Colonic mucosa (tissue), 4 donors: ENCODE measurements around the gene CAPZA2. TPM values are rescaled to one million over a fixed set of nuclear protein-coding genes. Genes with fewer than 3 reads are reported as not detected.

ENCODE experiments used
- DNase-seq: peaks from one replicate; pipeline ENCODE4 v3.0.0-alpha.2; 2020
- H3K27ac ChIP-seq: fragments of 200-600 bp; one replicate; pipeline ENCODE4 v1.8.0; 2021
- H3K27me3 ChIP-seq: fragments of 200-600 bp; one replicate; pipeline ENCODE4 v1.8.0; 2021
- H3K36me3 ChIP-seq: fragments of 200-600 bp; one replicate; pipeline ENCODE4 v1.8.0; 2021
- H3K4me1 ChIP-seq: fragments of 200-600 bp; one replicate; pipeline ENCODE4 v1.8.0; 2021; ENCODE audit warnings: mild to moderate bottlenecking
- H3K4me3 ChIP-seq: fragments of 200-600 bp; one replicate; pipeline ENCODE4 v1.8.0; 2021
- H3K9ac ChIP-seq, 2 donors: one replicate each; pipeline ENCODE4 v1.7.0; 2013; ENCODE audit warnings: control low read depth in 2 of 2, low read depth in 2 of 2, low read length in 2 of 2
- H3K9me3 ChIP-seq: fragments of 200-600 bp; one replicate; pipeline ENCODE4 v1.8.0; 2021
- intact Hi-C: fragments of 100-400 bp; cut with DNase I; formaldehyde crosslinking; loops from one replicate; pipeline ENCODE4 v1.14.1; 2022
- total RNA-seq, 2 donors: library from RNA; stranded (reverse); fragmentation: NEBNext Ultra II Directional in 1 of 2; extraction: Animal tissue kit (Norgen Biotek cat#: 25700) in 1 of 2; gene quantifications; one replicate each; pipeline ENCODE4 v1.2.1, GENCODE V29; 2021
- TF ChIP-seq, protein P1 (sequence below): fragments of 200-600 bp; IDR thresholded peaks from one replicate; pipeline ENCODE4 v1.8.0; 2022; ENCODE audit warnings: antibody characterized with exemption, mild to moderate bottlenecking
- donor health status: healthy.
- donor health status: DM: no; HTN: no; CAD: no.
- donor health status: DM: no; HTN: no; CAD: no.

The CAPZA2 gene
- total RNA-seq, 2 donors from 2014 or later: 186 to 323 TPM

DNA sequence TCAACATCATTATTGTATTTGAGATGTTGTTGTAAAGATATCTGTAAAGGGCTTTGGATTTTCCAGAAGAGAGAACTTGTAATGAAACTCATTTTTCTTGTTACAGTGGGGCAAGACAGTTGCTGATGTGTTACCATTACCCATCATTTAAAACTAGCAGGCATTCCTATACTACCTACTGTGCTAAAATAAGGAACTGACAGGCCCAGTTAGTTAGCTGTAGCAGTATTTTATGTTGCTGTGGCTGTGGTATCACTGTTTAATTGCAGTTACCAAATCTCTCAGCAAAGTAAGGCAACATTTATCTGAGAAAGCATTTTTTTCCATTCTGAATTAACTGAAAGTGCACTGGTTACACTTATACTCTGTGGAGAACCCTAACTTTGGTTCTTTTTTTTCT is 100.8 kb downstream of the CAPZA2 start:
- Histone ChIP-seq H3K27me3 (no peaks in the 10 kb centered on the region), H3K4me3 (no peak overlapping the region), H3K9me3 (no peaks in the 10 kb centered on the region), H3K36me3 (no peaks in the 10 kb centered on the region), H3K4me1 (no peaks in the 10 kb centered on the region), H3K9ac (no peak overlapping the region), H3K27ac (no peak overlapping the region)
- intact Hi-C loops: no loop called here
- TF ChIP-seq, protein P1, sequence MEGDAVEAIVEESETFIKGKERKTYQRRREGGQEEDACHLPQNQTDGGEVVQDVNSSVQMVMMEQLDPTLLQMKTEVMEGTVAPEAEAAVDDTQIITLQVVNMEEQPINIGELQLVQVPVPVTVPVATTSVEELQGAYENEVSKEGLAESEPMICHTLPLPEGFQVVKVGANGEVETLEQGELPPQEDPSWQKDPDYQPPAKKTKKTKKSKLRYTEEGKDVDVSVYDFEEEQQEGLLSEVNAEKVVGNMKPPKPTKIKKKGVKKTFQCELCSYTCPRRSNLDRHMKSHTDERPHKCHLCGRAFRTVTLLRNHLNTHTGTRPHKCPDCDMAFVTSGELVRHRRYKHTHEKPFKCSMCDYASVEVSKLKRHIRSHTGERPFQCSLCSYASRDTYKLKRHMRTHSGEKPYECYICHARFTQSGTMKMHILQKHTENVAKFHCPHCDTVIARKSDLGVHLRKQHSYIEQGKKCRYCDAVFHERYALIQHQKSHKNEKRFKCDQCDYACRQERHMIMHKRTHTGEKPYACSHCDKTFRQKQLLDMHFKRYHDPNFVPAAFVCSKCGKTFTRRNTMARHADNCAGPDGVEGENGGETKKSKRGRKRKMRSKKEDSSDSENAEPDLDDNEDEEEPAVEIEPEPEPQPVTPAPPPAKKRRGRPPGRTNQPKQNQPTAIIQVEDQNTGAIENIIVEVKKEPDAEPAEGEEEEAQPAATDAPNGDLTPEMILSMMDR: no peak
- DNase-seq: no peak

DNA sequence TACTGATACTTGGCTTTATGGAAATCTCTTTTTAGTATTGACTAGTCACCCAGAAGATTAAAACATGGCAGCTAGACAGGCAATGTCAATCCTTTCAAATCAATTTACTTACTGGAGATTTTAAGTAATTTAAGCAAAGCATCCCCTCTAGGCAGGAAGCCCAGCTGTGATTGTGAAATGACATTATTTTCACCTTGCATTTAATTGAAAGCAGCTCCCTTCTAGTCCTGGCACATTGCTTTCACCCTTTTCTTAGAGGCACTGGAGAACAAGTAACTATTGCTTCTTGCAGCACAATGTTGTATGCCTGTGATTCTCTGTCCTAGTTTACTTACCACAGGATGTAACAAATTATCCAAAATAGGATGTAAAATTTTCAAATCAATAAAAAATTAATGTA is 104.2 kb downstream of the CAPZA2 start:
- intact Hi-C loops: no loop called here
- Histone ChIP-seq H3K4me3 (no peak overlapping the region), H3K9me3 (no peaks in the 10 kb centered on the region), H3K27me3 (no peaks in the 10 kb centered on the region), H3K9ac (no peak overlapping the region), H3K4me1 (no peaks in the 10 kb centered on the region), H3K36me3 (no peaks in the 10 kb centered on the region), H3K27ac (no peak overlapping the region)
- TF ChIP-seq, protein P1: no peak
- DNase-seq: no peak

DNA sequence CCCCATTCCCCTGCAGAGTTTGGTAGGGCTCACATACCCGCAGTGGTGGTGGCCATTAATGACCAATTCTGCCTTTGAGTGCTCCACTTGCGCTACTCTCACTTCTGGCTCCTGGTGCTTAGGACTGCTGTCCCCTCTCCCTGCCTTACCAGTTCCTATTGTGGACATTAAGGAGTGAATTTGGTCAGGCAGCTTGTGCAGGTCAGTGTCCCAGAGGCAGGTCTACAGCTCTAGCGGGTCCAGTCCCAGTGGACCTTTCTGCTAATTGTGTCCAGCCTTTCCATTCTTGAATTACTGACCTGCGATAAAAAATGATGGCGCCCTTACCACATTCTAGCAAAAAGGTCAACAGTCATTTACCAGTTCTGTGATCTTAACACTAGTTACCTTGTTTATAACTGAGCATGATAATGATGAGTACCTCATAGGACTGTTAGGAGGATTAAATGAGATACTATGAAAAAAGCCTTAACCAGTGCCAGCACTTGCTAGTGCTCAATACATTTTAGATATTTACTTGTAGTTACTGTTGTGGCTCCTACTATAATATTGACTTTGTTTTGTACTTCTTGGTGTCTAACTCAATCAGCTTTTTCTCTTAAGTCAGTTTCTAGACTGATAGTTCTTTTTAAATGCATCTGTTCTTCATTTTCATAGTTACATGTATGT is 105.0 kb downstream of the CAPZA2 start:
- H3K4me1 ChIP-seq: no peaks in the 10 kb centered on the region
- H3K27ac ChIP-seq: no peak overlapping the region
- intact Hi-C loops: no loop called here
- DNase-seq: no peak
- H3K9ac ChIP-seq: no peak overlapping the region
- H3K9me3 ChIP-seq: no peaks in the 10 kb centered on the region
- H3K27me3 ChIP-seq: no peaks in the 10 kb centered on the region
- H3K36me3 ChIP-seq: no peaks in the 10 kb centered on the region
- TF ChIP-seq, protein P1: no peak
- H3K4me3 ChIP-seq: no peak overlapping the region

DNA sequence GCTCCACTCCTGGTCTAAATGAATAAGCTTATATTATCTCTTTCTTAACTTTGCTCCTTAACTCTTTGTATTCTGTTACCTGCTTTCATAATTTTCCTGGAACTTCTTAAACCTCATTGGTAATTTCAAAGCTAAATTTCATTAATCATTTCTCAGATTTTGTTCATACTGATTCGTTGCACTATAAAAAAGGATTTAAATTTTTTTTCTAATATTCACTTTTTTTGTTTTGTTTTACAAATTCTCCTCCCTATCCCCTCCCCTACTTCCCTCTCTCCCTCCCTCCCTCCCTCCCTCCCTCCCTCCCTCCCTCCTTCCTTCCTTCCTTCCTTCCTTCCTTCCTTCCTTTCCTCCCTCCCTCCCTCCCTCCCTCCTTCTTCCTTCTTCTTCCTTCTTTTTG is 105.6 kb downstream of the CAPZA2 start:
- no peak for DNase-seq
- no peaks in the 10 kb centered on the region for H3K27me3 ChIP-seq
- intact Hi-C loops: no loop called here
- H3K9me3 ChIP-seq: no peaks in the 10 kb centered on the region
- no peak overlapping the region for H3K9ac ChIP-seq
- no peaks in the 10 kb centered on the region for H3K4me1 ChIP-seq
- TF ChIP-seq, protein P1: no peak
- no peak overlapping the region for H3K4me3 ChIP-seq
- no peak overlapping the region for H3K27ac ChIP-seq
- H3K36me3 ChIP-seq: no peaks in the 10 kb centered on the region

DNA sequence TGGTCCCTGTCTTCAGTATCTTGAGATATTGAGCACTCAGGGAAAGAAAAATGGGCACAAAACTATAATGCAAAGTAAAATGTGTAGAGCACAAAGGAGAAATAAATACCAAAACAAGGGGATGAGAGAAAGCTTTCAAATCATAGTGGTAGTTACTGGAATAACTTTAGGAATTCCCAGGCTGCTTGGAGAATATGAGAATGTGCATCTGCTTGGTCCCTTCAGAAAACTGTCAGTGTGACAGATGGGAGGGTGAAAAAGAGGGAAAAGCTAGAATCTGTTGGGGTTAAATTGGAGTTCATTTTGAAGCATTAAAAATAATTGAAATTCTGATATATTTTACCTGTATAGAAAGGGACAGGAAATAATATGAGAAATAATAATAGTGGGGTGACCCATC is 106.2 kb downstream of the CAPZA2 start:
- Histone ChIP-seq H3K27me3 (no peaks in the 10 kb centered on the region), H3K9ac (no peak overlapping the region), H3K4me1 (no peaks in the 10 kb centered on the region), H3K9me3 (no peaks in the 10 kb centered on the region), H3K4me3 (no peak overlapping the region), H3K36me3 (no peaks in the 10 kb centered on the region), H3K27ac (no peak overlapping the region)
- no peak for DNase-seq
- intact Hi-C loops: no loop called here
- TF ChIP-seq, protein P1: no peak
